ENCODE measurements around the gene AMELY. TPM values are rescaled to one million over a fixed set of nuclear protein-coding genes. Genes with fewer than 3 reads are reported as not detected.
"Not testable (repeated sequence)": the region's sequence is repeated elsewhere in the genome, so short reads cannot be mapped to it uniquely, and the experiment has no call there.

Gene AMELY
- total RNA-seq, 2 experiments from 2014 or later, result not detected

DNA sequence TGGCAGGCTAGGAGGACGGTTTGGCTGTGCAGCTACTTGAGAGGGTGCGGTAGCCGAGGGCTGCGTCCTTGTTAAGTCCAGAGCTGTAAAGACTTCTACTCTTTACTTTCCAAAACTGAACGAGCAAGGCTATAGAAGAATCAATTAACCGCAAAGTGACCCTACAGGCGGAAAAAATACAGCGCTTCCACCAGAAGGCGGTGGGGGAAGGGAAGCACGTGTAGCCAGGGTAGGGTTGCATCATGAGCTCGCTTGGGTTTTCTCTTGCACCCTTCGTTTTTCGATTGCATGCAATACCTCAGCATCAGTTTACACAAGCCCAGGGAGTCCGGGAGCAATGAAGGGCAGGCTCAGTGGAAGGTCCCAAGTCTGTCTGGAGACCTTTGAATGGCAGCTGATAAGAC, 2.4 kb downstream of the AMELY start:
- Mint-ChIP-seq H3K9me3 (no peaks in the 10 kb centered on the region), H3K36me3 (no peaks in the 10 kb centered on the region), H3K4me3 (no peak overlapping the region), H3K27me3 (peaks cover 29% of the 10 kb centered on the region), H3K27ac (no peak overlapping the region), H3K4me1 (ENCODE audit: low read depth) (peaks cover 8% of the 10 kb centered on the region)
- DNase-seq, result no peak
- intact Hi-C loops (cut with micrococcal nuclease), result no loop called here
- ChIA-PET CTCF (no interaction called here), POLR2A (no interaction called here)

DNA sequence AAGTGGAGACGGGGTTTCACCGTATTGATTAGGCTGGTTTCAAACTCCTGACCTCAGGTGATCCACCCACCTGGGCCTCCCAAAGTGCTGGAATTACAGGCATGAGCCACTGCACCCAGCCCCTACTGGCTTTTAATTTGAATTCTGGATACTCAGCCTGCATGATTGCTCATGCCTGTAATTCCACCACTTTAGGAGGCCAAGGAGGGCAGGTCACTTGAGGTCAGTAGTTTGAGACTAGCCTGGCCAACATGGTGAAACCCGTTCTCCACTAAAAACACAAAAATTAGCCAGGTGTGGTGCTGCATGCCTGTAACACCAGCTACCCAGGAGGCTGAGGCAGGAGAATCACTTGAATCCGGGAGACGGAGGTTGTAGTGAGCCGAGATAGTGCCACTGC, 3.5 kb downstream of the AMELY start:
- H3K36me3 Mint-ChIP-seq; H3K27ac Mint-ChIP-seq; H3K4me3 Mint-ChIP-seq; intact Hi-C loops (cut with micrococcal nuclease); H3K9me3 Mint-ChIP-seq; POLR2A ChIA-PET; H3K4me1 Mint-ChIP-seq (ENCODE audit: low read depth); DNase-seq; CTCF ChIA-PET: not testable (repeated sequence)
- H3K27me3 Mint-ChIP-seq, result peaks cover 27% of the 10 kb centered on the region

GRCh38 chrY:6907591-6907990, 4.0 kb downstream of the AMELY start:
- ChIA-PET POLR2A (no interaction called here), CTCF (no interaction called here)
- H3K4me3 Mint-ChIP-seq, result no peak overlapping the region
- DNase-seq, result no peak
- no peak overlapping the region for H3K27ac Mint-ChIP-seq
- H3K36me3 Mint-ChIP-seq, result no peaks in the 10 kb centered on the region
- peaks cover 25% of the 10 kb centered on the region for H3K27me3 Mint-ChIP-seq
- H3K9me3 Mint-ChIP-seq, result no peaks in the 10 kb centered on the region
- peaks cover 8% of the 10 kb centered on the region for H3K4me1 Mint-ChIP-seq (ENCODE audit: low read depth)
- intact Hi-C loops (cut with micrococcal nuclease), result no loop called here

GRCh38 chrY:6902116-6902515, 9.4 kb downstream of the AMELY start:
- H3K4me1 Mint-ChIP-seq (ENCODE audit: low read depth); H3K27me3 Mint-ChIP-seq; intact Hi-C loops (cut with micrococcal nuclease); H3K36me3 Mint-ChIP-seq; H3K27ac Mint-ChIP-seq; POLR2A ChIA-PET; H3K4me3 Mint-ChIP-seq; H3K9me3 Mint-ChIP-seq; CTCF ChIA-PET; DNase-seq: not testable (repeated sequence)

GRCh38 chrY:6895236-6895635, 16.3 kb downstream of the AMELY start:
- ChIA-PET CTCF (no interaction called here), POLR2A (no interaction called here)
- Mint-ChIP-seq H3K27me3 (no peaks in the 10 kb centered on the region), H3K4me3 (no peak overlapping the region), H3K4me1 (ENCODE audit: low read depth) (no peaks in the 10 kb centered on the region), H3K27ac (no peak overlapping the region), H3K36me3 (no peaks in the 10 kb centered on the region), H3K9me3 (no peaks in the 10 kb centered on the region)
- intact Hi-C loops (cut with micrococcal nuclease), result no loop called here
- no peak for DNase-seq

- CTCF ChIA-PET, result no interaction called here
- DNase-seq, result no peak
- intact Hi-C loops (cut with micrococcal nuclease), result no loop called here
- Mint-ChIP-seq H3K4me3 (no peak overlapping the region), H3K36me3 (no peaks in the 10 kb centered on the region), H3K4me1 (ENCODE audit: low read depth) (no peaks in the 10 kb centered on the region), H3K27ac (no peak overlapping the region), H3K27me3 (no peaks in the 10 kb centered on the region), H3K9me3 (no peaks in the 10 kb centered on the region)
- POLR2A ChIA-PET, result no interaction called here
Observed at GRCh38 chrY:6894496-6894895, 17.1 kb downstream of the AMELY start.

DNA sequence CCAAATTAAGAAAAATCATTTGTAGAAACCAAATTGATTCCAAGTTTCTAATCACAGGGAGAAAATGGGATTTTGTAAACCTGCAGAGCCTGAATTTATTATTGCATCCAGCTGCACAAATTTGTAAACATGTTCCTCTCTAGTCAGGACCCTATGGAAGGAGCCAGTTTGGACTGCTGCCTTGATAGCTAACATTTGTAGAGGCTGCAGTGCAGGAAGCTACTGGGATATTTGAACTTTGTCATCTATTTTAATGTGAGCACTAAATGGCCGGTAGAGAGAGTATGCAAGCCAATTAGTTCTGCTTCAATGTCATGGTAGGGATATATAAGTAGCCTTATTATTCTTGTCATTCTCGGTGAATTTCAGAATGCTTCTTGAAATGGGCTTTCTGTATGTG, 62.2 kb downstream of the AMELY start:
- ChIA-PET CTCF (no interaction called here), POLR2A (no interaction called here)
- Mint-ChIP-seq H3K36me3 (no peaks in the 10 kb centered on the region), H3K9me3 (no peaks in the 10 kb centered on the region), H3K27me3 (no peaks in the 10 kb centered on the region), H3K4me1 (ENCODE audit: low read depth) (no peaks in the 10 kb centered on the region), H3K27ac (no peak overlapping the region), H3K4me3 (no peak overlapping the region)
- DNase-seq, result no peak
- intact Hi-C loops (cut with micrococcal nuclease), result no loop called here

GRCh38 chrY:6842650-6843049, 68.9 kb downstream of the AMELY start:
- H3K27me3 Mint-ChIP-seq; H3K9me3 Mint-ChIP-seq; CTCF ChIA-PET; H3K36me3 Mint-ChIP-seq; POLR2A ChIA-PET; H3K4me3 Mint-ChIP-seq; H3K4me1 Mint-ChIP-seq (ENCODE audit: low read depth); DNase-seq; H3K27ac Mint-ChIP-seq; intact Hi-C loops (cut with micrococcal nuclease): not testable (repeated sequence)

Other genes with a start within 250 kb of the AMELY start
- not detected for gene TBL1Y, start 1.1 kb downstream of the AMELY start, total RNA-seq